NCI-H2227 (cell line): ENCODE results near the gene EEF1AKMT2.
"Not testable (repeated sequence)": the region's sequence is repeated elsewhere in the genome, so short reads cannot be mapped to it uniquely, and the experiment has no call there.

Source experiments
- DNase-seq: peaks from one replicate; lab custom pipeline; 2025; ENCODE audit not compliant: unreplicated experiment; lab: John Stamatoyannopoulos, UW

EEF1AKMT2 gene

GRCh38 chr10:124791547-124792348 is at the start of gene EEF1AKMT2:
Gene EEF1AKMT2, minus strand, starts transcription at chr10:124791887. Its CDS starts 54 bp downstream, at chr10:124791833.
- DNase-seq, result peak; percentile 90

DNA sequence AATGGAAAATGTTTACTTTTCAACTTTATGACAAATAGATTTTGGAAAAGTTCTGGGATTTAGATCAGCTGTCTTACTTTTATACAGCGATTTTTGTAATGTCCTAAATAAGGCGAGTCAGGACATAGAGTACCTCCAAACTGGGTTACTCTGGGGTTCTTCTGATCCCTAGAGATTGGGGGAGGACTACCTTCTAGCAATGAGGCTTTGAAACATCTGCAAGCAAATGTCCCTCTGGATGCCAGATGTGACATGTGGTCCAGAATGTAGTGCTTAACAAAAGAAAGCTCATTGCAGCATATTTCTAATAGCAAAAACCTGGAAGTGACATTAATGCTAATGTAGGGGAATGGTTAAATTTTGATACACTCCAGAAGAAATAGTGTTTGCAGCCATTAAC is 46.0 kb upstream of the EEF1AKMT2 start:
- DNase-seq, result no peak

DNA sequence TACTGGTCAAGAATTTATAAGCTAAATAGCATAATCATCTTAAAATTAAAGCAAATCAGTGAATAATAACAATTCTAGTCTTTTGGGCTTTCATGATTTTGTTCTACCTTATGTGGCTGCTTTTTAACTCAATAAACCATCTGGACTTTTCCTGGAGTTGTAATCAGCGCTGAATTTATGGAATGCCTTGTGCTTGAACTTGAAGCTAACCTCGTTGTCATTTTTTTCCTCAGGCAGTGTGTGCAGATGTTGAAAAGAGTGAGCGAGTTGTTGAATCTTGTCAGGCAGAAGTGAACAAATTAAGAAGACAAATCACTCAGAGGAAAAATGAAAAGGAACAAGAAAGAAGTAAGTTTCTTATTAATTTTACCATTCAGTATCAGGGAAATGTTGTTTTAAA is 39.4 kb upstream of the EEF1AKMT2 start:
- DNase-seq, result no peak

GRCh38 chr10:124830445-124830844 is 38.8 kb upstream of the EEF1AKMT2 start:
- DNase-seq, result no peak

DNA sequence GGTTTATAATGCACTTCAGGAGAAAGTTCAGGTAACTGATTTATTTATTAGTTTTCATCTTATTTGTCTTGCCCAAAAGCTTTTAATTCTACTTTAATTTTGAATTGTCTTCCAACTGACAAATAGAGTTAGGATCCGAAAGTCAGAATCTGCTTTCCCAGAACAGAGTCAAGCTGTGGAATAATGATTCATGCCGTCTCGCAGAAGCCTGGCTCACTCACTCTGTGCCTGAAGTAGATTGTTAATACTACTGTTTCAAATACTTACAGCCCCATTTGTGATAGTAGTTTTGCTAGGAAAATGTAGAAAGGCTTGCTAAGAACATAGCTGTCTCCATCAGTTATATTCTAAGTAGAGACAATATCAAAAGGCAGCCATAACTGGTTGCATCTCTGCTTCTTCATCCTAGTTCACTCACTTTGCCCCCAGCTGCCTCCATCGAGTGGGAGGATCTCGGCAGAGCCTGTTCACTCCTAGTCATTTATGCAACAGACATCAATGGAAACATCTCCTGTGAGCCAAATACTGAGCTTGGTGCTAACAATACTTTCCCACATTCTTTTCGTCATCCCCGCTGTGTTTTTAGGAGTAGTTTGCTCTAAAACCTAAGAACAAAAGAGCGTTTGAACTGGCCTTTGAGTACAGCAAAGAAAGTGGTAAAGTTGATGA is 37.9 kb upstream of the EEF1AKMT2 start:
- no peak for DNase-seq

GRCh38 chr10:124827474-124827873 is 35.8 kb upstream of the EEF1AKMT2 start:
- peak; percentile 4 for DNase-seq

- no peak for DNase-seq
Observed at GRCh38 chr10:124826262-124826661, 34.6 kb upstream of the EEF1AKMT2 start.

GRCh38 chr10:124825702-124826101 is 34.0 kb upstream of the EEF1AKMT2 start:
- DNase-seq, result no peak

DNA sequence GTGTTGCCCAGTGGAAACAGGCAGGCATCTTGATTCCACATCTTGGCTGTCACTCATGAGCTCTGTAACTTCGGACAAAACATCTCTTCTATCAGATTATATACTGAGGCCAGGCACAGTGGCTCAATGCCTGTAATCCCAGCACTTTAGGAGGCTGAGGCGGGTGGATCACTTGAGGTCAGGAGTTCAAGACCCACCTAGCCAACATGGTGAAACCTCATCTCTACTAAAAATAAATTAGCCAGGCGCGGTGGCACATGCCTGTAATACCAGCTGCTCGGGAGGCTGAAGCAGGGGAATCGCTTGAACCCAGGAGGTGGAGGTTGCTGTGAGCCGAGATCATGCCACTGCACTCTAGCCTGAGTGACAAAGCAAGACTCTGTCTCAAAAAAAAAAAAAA is 33.2 kb upstream of the EEF1AKMT2 start:
- DNase-seq, result not testable (repeated sequence)

DNA sequence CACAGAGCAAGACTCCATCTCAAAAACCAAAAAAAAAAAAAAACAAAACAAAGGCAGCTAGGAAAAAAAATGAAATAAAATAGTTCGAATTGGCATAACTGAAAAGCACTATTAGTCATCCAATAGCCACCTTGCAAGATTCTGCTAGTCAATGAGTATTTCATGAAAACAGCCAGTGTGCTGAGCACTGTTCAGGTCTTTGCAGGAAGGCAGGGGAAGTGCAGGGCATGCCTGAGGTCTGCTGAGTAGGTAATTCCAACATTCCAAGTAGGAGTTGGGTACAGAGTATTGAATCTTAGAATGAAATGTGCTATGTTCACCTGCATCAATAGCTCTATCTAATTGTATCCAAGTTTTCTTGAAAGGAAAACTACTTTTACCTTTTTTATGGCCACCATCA is 32.8 kb upstream of the EEF1AKMT2 start:
- DNase-seq, result no peak

- no peak for DNase-seq
Observed at GRCh38 chr10:124821520-124821919, 29.8 kb upstream of the EEF1AKMT2 start.

DNA sequence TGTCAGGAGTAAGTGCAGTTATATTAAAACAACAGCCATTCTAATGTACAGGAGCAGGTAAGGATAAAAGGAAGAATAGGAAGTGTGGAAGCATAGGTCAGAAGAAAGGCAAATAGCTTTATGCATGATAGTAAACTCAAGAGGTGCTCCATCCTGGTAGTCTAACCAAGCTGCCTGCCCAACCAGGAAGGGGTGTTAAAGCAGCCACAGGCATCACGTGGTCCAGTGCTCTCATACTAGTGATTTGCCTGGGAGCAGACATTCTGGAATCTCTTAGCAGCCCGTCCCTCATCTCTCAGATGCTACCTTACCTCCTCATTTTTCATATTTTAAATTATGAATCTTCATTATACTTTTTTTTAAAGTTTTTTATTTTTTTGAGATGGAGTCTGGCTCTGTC is 28.4 kb upstream of the EEF1AKMT2 start:
- no peak for DNase-seq

GRCh38 chr10:124802313-124802675 is 10.6 kb upstream of the EEF1AKMT2 start:
- no peak for DNase-seq

DNA sequence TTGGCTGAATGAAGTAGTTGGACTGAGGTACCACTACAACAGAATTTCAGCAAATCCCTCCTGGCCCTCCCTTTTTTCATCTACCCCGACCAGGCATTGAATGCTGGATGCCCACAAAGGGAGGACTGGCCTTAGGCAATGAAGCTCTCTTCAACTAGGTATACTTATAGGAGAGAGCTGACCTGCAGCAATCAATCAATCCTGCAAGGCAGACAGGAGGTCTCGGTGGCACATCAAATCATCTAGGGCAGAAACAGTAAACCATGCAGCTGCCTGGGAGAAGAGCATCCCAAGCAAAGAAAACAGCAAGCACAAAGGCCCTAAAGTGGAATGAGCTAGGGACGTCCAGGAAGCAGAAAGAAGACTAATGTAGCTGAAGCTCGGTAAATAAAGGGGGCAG is 7.5 kb upstream of the EEF1AKMT2 start:
- DNase-seq, result peak; percentile 7

GRCh38 chr10:124798781-124799180 is 7.1 kb upstream of the EEF1AKMT2 start:
- DNase-seq, result no peak

DNA sequence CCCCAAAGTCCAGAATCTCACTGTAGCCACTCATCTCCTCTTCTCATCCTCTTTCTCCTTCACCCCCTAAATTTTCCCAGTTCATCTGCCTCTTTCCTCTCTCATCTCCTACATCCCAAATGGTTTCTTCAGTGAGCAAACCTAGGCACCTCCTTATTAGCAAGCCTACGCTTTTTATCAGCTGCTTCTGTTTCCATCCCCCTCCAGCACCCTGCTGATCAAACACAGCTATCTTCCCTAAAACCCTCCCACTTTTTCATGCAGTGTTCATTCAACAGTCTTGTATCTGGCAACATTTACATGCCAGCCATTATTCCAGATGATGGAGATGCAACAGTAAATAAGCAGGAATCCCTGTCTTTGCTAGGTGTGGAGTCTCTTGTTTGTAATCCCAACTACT is 6.7 kb upstream of the EEF1AKMT2 start:
- DNase-seq, result no peak

DNA sequence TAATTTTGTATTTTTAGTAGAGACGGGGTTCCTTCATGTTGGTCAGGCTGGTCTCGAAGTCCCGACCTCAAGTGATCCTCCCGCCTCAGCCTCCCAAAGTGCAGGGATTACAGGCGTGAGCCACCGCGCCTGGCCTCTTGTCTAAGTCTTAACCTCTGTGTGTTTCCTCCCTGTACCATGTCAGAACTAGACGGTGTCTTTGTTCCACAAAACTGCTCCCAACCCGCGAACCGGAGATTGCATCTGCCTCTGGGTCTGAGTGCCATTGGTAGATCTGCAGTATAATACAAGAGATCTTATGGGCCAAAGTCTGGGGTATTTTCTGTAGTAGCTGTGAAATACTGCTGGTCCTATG is 1.3 kb upstream of the EEF1AKMT2 start:
- no peak for DNase-seq

- not testable (repeated sequence) for DNase-seq
Observed at GRCh38 chr10:124782900-124783299, 8.8 kb downstream of the EEF1AKMT2 start.

DNA sequence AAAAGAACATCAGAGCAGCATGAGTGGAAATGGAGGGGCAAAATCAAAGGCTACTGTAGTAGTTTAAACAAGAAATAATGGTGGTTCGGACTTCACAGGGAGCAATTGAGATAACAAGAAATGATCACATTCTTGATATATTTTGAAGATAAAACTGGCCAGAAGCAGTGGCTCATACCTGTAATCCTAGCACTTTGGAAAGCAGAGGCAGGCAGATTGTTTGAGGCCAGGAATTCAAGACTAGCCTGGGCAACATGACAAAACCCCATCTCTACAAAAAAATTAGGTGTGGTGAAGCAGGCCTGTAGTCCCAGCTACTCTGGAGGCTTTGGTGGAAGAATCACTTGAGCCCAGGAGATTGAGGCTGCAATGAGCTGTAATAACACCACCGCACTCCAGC is 22.9 kb downstream of the EEF1AKMT2 start:
- no peak for DNase-seq

- DNase-seq, result no peak
Observed at GRCh38 chr10:124765256-124765655, 26.4 kb downstream of the EEF1AKMT2 start.

- no peak for DNase-seq
Observed at GRCh38 chr10:124763267-124763666, 28.4 kb downstream of the EEF1AKMT2 start.

- DNase-seq, result no peak
Observed at GRCh38 chr10:124762281-124762680, 29.4 kb downstream of the EEF1AKMT2 start.
